ENCODE data around the gene SERPIND1.

The SERPIND1 gene

GRCh38 chr22:20792221-20792965 is 18.5 kb downstream of the SERPIND1 start:
- DNase-seq (ENCODE audit: low spot score) = no peak

- no peak for DNase-seq (ENCODE audit: low spot score)
Measured at GRCh38 chr22:20792966-20793728, 19.2 kb downstream of the SERPIND1 start.

- no peak for DNase-seq (ENCODE audit: low spot score)
Measured at GRCh38 chr22:20793748-20794649, 20.1 kb downstream of the SERPIND1 start.

- DNase-seq (ENCODE audit: low spot score) = no peak
Measured at GRCh38 chr22:20794650-20795413, 20.9 kb downstream of the SERPIND1 start.

GRCh38 chr22:20796731-20797130 is 22.8 kb downstream of the SERPIND1 start:
- no peak for DNase-seq (ENCODE audit: low spot score)

- no peak for DNase-seq (ENCODE audit: low spot score)
Measured at GRCh38 chr22:20798218-20798617, 24.3 kb downstream of the SERPIND1 start.

- DNase-seq (ENCODE audit: low spot score) = no peak
Measured at GRCh38 chr22:20798974-20799373, 25.1 kb downstream of the SERPIND1 start.

GRCh38 chr22:20799449-20799848 is 25.5 kb downstream of the SERPIND1 start:
- DNase-seq (ENCODE audit: low spot score) = no peak

GRCh38 chr22:20802452-20802851 is 28.5 kb downstream of the SERPIND1 start:
- DNase-seq (ENCODE audit: low spot score) = no peak

GRCh38 chr22:20802922-20803553 is 29.1 kb downstream of the SERPIND1 start:
- no peak for DNase-seq (ENCODE audit: low spot score)

- DNase-seq (ENCODE audit: low spot score) = peak; percentile 11
Measured at GRCh38 chr22:20803696-20804324, 29.9 kb downstream of the SERPIND1 start.

GRCh38 chr22:20804650-20805049 is 30.7 kb downstream of the SERPIND1 start:
- DNase-seq (ENCODE audit: low spot score) = no peak

GRCh38 chr22:20805972-20806471 is 32.1 kb downstream of the SERPIND1 start:
- DNase-seq (ENCODE audit: low spot score) = no peak

- DNase-seq (ENCODE audit: low spot score) = no peak
Measured at GRCh38 chr22:20807315-20807752, 33.4 kb downstream of the SERPIND1 start.

GRCh38 chr22:20808844-20809243 is 34.9 kb downstream of the SERPIND1 start:
- DNase-seq (ENCODE audit: low spot score) = no peak

- DNase-seq (ENCODE audit: low spot score) = no peak
Measured at GRCh38 chr22:20809538-20810185, 35.7 kb downstream of the SERPIND1 start.

GRCh38 chr22:20810645-20811044 is 36.7 kb downstream of the SERPIND1 start:
- no peak for DNase-seq (ENCODE audit: low spot score)

- no peak for DNase-seq (ENCODE audit: low spot score)
Measured at GRCh38 chr22:20811171-20811570, 37.3 kb downstream of the SERPIND1 start.

- DNase-seq (ENCODE audit: low spot score) = no peak
Measured at GRCh38 chr22:20811971-20812660, 38.2 kb downstream of the SERPIND1 start.
